ENCODE measurements around the gene RHO.

GRCh38 chr3:129571605-129572547 is 43.4 kb downstream of the RHO start:
- TF ChIP-seq, protein P1, sequence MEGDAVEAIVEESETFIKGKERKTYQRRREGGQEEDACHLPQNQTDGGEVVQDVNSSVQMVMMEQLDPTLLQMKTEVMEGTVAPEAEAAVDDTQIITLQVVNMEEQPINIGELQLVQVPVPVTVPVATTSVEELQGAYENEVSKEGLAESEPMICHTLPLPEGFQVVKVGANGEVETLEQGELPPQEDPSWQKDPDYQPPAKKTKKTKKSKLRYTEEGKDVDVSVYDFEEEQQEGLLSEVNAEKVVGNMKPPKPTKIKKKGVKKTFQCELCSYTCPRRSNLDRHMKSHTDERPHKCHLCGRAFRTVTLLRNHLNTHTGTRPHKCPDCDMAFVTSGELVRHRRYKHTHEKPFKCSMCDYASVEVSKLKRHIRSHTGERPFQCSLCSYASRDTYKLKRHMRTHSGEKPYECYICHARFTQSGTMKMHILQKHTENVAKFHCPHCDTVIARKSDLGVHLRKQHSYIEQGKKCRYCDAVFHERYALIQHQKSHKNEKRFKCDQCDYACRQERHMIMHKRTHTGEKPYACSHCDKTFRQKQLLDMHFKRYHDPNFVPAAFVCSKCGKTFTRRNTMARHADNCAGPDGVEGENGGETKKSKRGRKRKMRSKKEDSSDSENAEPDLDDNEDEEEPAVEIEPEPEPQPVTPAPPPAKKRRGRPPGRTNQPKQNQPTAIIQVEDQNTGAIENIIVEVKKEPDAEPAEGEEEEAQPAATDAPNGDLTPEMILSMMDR (conservative IDR thresholded peaks at IDR 0.05; ENCODE audit: low read length), result no peak
- TF ChIP-seq EZH2phosphoT487 (IDR thresholded peaks at IDR 0.05; ENCODE audit: borderline replicate concordance), result no peak
